ENCODE results near the gene CYS1.

Gene CYS1

DNA sequence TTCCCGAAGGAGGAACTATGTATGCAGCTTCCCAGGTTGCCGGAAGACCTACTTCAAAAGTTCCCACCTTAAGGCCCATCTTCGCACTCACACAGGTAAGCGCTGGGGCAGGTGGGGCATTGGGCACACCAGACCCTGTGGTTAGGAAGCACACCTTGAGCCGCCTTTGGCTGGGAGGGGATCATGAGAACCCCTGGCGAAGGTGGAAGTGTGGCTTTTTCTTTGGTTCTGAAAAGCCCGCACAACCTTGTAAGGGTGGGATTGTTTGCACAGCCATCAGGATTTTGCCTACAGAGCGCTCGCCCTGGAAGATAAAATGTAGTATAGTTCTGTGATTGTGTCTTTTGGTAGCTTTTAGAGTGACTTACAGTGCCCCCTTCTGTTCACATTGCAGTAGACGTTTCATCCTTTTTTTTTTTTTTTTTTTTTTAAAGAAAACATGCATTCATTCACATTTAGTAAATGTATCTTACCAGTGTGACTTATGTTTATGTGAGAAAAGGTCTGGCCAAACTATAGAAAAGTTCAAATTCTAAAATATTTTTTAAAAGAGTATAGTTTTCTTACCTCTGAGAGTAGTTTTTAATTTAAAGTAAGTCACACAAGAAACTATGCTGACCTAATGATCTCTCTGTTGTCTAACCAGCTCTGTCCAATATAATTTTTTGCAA is 31.6 kb downstream of the CYS1 start:
- peak in 1 of 2 experiments; percentile 20 for DNase-seq (ENCODE audit: low read depth in 2 of 2)

DNA sequence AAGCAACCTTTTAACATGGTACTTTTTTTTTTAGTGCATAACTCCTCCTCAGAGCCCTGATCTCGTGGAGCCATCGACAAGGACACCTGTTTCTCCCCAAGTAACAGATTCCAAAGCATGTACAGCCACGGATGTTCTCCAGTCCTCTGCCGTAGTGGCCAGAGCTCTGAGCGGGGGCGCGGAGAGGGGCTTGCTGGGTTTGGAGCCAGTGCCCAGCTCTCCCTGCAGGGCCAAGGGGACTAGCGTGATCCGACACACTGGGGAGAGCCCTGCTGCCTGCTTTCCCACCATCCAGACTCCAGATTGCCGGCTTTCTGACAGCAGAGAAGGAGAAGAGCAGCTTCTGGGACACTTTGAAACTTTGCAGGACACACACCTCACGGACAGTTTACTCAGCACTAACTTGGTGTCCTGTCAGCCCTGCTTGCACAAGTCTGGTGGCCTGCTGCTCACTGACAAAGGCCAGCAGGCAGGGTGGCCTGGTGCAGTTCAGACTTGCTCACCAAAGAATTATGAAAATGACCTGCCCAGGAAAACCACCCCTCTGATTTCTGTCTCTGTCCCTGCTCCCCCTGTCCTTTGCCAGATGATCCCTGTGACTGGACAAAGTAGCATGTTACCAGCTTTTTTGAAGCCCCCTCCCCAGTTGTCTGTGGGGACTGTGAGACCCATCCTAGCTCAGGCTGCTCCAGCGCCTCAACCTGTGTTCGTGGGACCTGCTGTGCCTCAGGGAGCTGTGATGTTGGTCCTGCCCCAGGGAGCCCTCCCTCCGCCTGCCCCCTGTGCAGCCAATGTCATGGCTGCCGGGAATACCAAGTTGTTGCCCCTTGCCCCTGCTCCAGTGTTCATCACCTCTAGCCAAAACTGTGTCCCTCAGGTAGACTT is 32.4 kb downstream of the CYS1 start:
- no peak for DNase-seq (ENCODE audit: low read depth in 2 of 2)

DNA sequence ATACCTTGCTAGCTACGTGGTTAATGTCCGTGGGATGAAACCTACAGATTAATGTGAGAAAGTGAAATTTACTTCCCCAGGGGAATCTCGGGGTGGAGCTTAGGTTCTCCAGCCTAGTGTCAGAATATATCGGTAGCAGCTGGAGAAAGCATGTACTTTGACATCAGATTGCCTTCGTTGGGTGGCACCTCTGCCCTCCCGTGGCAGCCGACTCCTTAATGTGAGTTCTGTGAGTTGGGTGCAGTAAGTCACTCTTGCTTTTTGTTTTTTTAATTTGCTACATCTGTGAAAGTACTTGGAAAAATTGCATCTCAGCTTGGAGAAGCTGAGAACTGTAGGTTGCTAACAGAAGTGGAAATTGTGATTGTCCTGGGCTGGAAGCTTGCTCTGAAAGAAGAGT is 33.3 kb downstream of the CYS1 start:
- DNase-seq (ENCODE audit: low read depth in 2 of 2): no peak

DNA sequence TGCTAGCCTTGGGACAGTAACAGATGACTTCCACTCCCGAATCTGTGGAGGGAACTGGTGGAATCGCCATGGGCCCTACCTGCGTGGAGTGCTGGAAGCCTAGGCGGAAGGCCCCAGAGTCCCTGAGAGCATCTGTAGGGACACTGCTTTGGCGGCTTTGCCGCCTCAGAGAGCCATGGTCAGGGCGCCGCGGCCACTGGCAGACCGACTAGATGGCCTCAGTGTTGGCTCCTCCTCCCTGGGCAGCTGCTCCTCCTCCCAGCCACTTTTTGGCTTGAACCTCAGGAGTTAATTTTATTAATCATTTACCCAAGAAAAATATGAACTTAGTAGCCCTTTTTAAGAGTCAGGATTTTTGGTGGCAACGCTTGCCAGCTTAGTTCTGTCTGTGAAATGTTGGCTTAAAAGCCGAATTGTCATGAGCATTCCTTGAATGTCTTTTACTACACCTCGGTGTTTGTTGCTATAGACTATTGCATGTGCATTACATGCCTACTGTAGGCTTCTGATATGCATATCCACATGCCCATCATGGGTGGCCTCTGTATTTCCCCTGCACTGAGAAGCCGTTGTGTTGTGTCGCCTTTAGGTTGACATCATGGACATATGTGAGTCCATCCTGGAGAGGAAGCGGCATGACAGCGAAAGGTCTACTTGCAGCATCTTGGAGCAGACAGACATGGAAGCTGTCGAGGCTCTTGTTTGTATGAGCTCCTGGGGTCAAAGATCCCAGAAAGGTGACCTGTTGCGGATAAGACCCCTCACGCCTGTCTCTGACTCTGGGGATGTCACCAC is 34.5 kb downstream of the CYS1 start:
- no peak for DNase-seq (ENCODE audit: low read depth in 2 of 2)

- peak; percentile 70 to 72 for DNase-seq (ENCODE audit: low read depth in 2 of 2)
Observed at GRCh38 chr2:10043906-10044601, 36.2 kb downstream of the CYS1 start.

GRCh38 chr2:10043256-10043905 is 36.8 kb downstream of the CYS1 start, which contains the start of gene KLF11:
Gene KLF11 (plus strand): TSS chr2:10043550. CDS start chr2:10043717, 167 bp downstream.
- peak; percentile 78 to 79 for DNase-seq (ENCODE audit: low read depth in 2 of 2)

DNA sequence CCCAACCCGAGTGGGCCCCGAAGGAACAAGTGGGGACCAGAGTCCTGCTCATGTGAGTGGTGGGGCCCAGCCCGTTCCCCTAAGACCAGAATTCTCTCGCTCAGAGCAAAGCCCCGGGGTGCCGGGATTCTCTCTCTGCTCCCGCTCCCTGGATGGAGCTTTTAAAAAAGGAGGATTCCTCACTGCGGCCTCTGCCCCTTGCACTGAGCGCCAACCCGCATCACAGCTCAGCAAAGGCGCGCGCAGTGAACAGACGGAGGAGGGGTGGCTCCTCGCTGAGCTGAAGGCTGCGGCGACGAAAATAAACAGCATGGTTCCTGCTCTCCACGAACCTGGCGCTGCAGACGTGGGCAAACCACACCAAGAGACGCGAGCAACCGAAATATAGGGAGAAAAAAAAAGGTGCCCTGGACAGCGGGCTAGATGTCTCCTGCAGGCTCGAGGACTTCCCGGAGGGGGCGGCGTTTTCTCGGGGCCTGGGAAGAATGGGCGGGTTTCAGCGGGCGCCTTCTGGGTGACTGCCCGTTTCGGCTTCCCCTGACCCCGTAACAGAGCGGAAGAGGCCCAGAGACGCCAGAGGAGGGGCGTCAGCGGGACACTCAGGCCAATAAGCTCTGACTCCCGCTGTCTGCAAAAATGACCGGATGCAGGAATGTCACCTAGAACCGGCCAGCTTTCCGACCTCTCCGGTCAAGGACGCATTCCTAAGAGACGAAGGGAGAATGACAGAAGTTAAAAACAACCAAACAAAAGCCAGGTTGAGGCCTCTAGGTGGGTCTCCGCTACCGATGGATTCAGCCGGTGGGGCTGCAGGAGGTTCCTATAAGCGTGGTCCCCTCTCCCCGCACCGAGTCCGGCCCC is 37.7 kb downstream of the CYS1 start:
- no peak for DNase-seq (ENCODE audit: low read depth in 2 of 2)

DNA sequence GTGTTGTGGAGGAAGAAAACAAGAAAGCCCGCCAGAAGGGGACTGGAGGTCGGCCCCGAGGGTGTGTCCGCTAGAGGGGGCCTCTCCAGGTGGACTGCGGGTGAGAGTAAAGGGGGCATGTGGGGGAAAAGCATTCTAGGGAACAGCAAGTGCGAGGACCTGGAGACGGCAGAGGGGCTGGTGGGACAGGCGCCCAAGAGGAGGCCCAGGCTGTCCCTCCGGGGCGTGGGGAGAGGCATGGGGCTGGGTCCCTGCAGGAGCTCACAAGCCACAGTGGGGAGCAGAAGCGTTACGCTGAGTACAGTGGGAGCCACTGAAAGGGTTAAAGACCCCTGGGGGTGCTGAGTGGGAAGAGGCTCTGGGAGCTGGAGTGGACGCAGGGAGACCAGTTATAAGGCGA is 38.5 kb downstream of the CYS1 start:
- DNase-seq (ENCODE audit: low read depth in 2 of 2): no peak

- DNase-seq (ENCODE audit: low read depth in 2 of 2): no peak
Observed at GRCh38 chr2:10039658-10040410, 40.4 kb downstream of the CYS1 start.

- no peak for DNase-seq (ENCODE audit: low read depth in 2 of 2)
Observed at GRCh38 chr2:10038716-10039115, 41.5 kb downstream of the CYS1 start.

DNA sequence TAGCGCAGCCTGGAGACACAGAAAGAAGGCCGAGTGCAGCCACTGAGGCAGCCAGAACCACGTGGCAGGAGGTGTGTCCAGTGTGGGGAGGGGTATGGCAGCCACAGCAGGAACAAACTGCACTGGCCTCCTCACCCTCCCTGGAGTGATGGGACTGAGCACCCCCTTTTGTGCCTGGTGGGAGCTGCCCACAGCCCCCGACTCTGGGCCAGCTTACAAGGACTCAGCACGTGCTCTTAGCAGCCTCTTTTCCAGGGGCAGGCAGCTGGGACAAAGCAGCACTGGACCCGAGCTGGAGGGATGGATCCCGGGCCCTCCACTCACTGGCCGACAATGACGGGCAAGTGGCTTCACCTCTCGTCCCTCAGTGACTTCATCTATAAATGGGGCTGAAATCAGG is 42.1 kb downstream of the CYS1 start:
- DNase-seq (ENCODE audit: low read depth in 2 of 2): no peak

GRCh38 chr2:10036095-10036884 is 43.9 kb downstream of the CYS1 start:
- DNase-seq (ENCODE audit: low read depth in 2 of 2): no peak

GRCh38 chr2:10035633-10036032 is 44.6 kb downstream of the CYS1 start:
- no peak for DNase-seq (ENCODE audit: low read depth in 2 of 2)

DNA sequence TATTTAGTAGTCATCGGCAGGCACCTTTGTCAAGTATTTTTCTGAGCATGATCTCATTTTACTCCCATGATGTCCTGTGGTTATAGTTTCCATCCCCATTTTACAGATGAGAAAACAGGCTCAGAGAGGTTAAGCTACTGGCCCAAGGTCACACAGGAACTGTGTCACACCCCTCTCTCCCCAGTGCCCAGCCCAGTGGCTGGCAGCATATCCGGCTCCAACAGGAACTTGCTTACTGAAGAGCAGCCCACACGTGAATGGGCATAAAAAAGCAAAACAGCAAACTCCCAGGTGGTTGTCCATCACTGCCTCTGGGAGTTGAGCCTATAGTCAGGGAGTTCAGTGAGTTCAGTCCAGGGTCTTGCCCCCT is 45.2 kb downstream of the CYS1 start:
- DNase-seq (ENCODE audit: low read depth in 2 of 2): no peak

GRCh38 chr2:10034333-10035052 is 45.7 kb downstream of the CYS1 start:
- DNase-seq (ENCODE audit: low read depth in 2 of 2): no peak

DNA sequence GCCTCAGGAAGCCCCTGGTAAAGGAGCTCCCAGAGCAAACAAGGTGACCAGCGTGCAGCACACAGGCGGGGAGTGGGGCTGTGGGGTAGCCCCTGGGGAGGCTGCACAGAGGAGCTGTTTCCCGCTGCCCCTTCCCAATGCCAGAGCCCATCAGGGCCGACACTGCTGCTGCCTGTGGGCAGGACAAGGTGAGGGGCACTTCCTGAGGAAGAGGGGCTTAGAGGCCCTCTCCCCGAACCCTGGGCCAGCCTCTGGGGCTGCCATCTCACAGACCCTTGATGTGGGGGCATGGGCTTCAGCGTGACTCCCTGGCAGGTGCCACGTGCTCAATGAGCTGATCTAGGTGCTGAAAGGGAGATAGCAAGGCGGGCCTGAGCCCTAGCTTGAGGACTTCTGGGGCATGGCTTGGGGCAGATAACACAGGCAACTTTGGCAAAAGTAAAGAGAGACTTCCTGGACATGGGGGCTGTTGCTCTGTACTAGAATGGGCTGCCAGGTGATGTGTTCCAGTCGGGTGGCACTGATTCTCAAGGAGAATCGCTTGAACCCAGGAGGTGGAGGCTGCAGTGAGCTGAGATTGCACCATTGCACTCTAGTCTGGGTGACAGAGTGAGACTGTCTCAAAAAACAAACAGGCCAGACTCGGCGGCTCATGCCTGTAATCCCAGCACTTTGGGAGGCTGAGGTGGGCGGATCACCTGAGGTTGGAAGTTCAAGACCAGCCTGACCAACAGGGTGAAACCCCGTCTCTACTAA is 46.8 kb downstream of the CYS1 start:
- no peak for DNase-seq (ENCODE audit: low read depth in 2 of 2)

- no peak for DNase-seq (ENCODE audit: low read depth in 2 of 2)
Observed at GRCh38 chr2:10032746-10033105, 47.5 kb downstream of the CYS1 start.
